ENCODE measurements around the gene TENM3.

Gene TENM3

DNA sequence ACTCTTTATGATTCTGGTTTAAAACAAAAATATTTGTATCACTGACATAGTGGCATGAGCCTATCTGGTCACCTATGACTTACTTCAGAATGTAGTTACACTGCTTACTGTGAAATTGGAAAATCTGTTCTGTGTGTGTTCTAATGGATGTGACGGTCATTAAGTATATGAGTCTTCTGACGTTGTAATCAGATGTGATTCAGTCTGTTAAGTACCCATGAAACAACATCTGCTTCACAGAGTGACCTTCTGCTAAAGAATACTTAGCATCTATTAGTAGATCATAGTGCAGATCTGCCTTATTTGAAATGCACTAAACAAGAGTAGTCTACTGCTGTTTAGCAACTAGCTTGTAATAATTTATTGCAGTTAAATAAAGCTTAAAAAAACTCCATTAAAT, 356.9 kb downstream of the TENM3 start:
- in situ Hi-C loops (cut with MboI; ENCODE audit: low sequenced_read_pairs), result no loop called here

GRCh38 chr4:182600856-182601255, 357.7 kb downstream of the TENM3 start:
- in situ Hi-C loops (cut with MboI; ENCODE audit: low sequenced_read_pairs), result no loop called here

- in situ Hi-C loops (cut with MboI; ENCODE audit: low sequenced_read_pairs), result no loop called here
These were observed 361.0 kb downstream of the TENM3 start for GRCh38 chr4:182604161-182604622.

- in situ Hi-C loops (cut with MboI; ENCODE audit: low sequenced_read_pairs), result no loop called here
These were observed 361.8 kb downstream of the TENM3 start for GRCh38 chr4:182604953-182605352.

GRCh38 chr4:182608525-182608924, 365.3 kb downstream of the TENM3 start:
- in situ Hi-C loops (cut with MboI; ENCODE audit: low sequenced_read_pairs), result no loop called here

GRCh38 chr4:182616476-182616875, 373.3 kb downstream of the TENM3 start:
- in situ Hi-C loops (cut with MboI; ENCODE audit: low sequenced_read_pairs), result no loop called here

GRCh38 chr4:182619660-182620059, 376.5 kb downstream of the TENM3 start:
- in situ Hi-C loops (cut with MboI; ENCODE audit: low sequenced_read_pairs), result no loop called here

DNA sequence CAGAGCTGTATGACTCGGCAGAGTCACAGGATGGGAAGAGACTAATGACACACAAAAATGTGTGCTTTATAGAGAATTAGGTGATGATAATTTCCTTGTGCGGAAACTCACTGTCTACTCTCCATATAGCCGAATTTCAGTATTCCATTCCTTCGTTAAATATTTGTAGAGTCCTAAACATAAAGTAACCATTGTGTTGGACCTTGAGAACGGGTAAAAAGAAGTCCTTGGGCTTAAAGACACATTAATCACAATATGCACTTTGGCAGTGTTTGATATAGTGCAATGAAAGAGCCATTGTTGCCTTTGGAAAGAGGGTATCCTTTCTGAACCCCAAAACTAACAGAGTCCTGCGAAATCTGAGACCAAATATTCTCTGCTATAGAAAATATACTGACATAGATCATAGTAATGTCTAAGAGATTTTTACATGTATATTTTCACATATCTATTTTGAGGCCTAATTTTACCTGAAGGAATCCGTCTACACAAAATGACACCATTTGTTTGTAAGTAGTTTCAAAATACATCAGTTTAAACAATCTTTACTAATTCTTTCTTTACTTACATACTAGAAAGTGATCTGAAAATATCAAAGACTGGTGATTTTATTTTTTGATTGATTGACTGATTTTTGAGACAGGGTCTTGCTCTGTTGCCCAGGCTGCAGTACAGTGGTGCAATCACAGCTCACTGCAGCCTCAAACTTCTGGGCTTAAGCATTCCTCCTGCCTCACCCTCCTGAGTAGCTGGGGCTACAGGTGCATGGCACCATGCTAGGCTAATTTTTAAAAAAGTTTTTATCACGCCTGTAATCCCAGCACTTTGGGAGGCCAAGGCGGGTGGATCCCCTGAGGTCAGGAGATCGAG, 377.1 kb downstream of the TENM3 start:
- in situ Hi-C loops (cut with MboI; ENCODE audit: low sequenced_read_pairs), result no loop called here

GRCh38 chr4:182624281-182624680, 381.1 kb downstream of the TENM3 start:
- in situ Hi-C loops (cut with MboI; ENCODE audit: low sequenced_read_pairs), result no loop called here

DNA sequence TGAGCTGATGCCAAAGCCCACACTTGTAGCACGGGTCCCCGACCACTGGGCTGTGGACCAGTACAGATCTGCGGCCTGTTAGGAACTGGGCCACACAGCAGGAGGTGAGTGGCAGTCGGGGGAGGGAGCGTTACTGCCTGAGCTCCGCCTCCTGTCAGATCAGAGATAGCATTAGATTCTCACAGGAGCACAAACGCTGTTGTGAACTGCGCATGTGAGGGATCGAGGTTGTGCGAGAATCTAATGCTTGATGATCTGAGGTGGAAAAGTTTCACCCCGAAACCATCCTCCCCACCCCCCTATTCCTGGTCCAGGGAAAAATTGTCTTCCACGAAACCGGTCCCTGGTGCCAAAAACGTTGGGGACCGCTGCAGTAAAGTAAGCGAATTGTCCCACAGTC, 382.0 kb downstream of the TENM3 start:
- in situ Hi-C loops (cut with MboI; ENCODE audit: low sequenced_read_pairs), result no loop called here

DNA sequence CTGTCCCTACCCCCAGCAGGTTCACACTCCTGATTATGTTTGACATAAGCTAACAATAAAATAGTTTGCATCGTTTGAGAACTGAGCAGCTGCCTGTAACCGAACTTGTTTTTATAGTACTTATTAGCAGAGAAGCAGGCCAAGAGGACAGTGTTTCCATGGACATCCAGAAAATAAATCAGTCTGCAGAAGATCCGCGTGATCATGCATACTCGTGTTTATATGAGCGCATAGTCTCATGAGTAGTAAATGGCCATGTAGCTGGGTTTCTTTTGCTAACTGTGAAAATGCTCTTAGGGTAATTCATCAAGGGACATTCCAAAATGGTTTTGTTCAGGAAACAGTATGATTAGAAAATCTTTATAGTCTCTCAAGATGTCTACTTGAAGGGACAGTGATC, 384.8 kb downstream of the TENM3 start:
- in situ Hi-C loops (cut with MboI; ENCODE audit: low sequenced_read_pairs), result no loop called here

DNA sequence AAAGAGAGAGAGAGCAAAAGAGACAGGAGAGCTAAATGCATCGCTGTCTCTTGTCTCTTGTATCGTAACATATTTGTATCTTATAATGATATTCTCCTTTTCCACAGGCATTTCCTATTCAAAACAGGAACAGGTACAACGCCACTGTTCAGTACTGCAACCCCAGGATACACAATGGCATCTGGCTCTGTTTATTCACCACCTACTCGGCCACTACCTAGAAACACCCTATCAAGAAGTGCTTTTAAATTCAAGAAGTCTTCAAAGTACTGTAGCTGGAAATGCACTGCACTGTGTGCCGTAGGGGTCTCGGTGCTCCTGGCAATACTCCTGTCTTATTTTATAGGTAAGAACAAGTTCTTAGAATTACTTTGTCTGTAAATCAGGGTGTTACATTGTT, 385.3 kb downstream of the TENM3 start:
- in situ Hi-C loops (cut with MboI; ENCODE audit: low sequenced_read_pairs), result no loop called here

GRCh38 chr4:182629096-182629495, 385.9 kb downstream of the TENM3 start:
- in situ Hi-C loops (cut with MboI; ENCODE audit: low sequenced_read_pairs), result no loop called here

DNA sequence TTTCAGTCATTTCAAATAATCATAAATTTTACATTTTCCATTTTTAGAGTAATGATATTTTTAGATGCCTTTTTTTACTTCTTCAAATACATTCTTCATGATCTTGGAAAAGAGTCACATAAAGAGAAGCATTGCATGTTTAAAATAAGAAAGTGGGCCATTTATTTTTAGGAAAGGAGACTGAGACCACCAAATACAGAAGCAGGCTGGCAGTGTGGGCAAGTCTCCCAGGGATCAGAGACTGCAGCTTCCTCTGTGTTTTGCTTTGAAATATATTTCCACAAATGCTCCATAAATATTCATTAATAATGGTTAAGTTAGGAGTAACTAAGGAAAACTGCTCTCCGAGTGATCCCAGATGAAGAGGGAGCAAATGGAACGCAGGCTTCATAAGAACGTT, 397.3 kb downstream of the TENM3 start:
- in situ Hi-C loops (cut with MboI; ENCODE audit: low sequenced_read_pairs), result no loop called here

- in situ Hi-C loops (cut with MboI; ENCODE audit: low sequenced_read_pairs), result no loop called here
These were observed 397.7 kb downstream of the TENM3 start for GRCh38 chr4:182640932-182641331.

DNA sequence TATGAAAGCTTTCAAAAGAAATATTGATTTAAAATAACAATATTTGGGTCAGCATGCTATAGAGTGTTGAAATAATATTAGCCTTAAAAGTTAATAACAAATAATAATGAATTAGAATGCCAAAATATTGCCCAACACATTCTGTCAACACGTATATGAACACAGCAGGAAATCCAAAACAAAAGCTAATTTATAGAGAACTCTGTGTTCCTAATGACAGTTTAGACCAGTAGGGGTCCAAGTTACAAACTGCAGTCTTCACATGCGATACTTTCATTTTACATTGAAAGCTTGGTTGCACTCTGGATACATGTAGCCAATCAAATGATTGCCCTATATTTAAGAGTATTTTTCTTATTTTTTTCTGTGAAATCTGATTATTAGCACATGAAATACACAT, 399.6 kb downstream of the TENM3 start:
- in situ Hi-C loops (cut with MboI; ENCODE audit: low sequenced_read_pairs), result no loop called here

DNA sequence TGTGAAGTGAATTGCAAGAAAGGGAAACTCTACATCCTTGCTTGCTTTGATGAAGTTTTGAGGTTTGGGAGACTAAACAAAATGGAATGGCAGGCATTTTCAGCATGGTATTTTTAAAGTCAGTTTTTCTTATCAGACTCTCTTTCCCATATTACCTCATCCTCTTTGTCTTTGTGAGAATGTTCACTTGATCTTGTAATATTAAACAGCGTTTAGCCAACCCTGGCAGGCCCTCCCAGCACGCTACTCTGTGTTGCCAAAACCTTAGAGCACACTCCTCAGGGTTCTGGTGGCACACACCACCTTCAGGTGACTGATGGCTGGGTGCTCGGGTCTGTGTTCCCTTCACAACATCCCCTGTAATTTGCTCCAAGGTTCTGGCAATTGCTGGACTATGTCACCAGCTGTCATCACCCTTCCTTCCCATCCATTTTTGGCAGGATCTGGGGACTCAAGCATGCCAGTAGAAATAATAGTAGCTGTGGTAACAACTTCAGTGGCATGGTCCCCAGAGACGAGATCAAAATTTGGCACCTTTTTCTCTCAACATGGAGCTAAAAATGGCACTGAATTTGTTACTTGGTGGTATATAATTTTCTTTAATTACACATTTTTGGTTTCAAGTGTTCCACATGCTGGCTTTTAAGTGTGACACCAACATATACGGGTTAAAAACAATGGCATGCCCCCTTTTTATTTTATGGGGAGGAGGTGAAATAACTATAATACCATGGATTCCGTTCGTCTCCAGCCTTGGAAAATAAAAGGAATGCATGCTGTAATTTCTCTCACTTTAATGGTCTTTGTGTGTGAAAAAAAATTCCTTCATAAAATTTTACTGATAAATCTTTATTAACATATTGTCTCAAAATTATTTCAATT, 400.8 kb downstream of the TENM3 start:
- in situ Hi-C loops (cut with MboI; ENCODE audit: low sequenced_read_pairs), result no loop called here

DNA sequence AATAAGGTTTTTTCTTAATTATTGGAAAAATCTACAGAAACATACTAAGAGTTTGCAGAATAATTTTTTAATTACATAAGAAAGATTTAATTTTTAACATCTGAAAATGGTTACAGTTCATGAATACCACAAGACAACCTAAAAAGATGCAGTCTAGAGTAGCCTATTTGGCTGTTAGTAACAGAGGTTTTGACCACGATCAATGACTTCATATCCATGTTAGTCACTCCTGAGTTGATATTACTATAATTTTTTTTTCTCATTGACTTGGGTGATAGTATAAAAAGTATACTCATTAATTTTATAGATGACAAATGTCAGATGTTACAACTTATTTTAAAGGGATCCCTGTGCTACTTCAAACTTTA, 401.5 kb downstream of the TENM3 start:
- in situ Hi-C loops (cut with MboI; ENCODE audit: low sequenced_read_pairs), result no loop called here

GRCh38 chr4:182645511-182645910, 402.3 kb downstream of the TENM3 start:
- in situ Hi-C loops (cut with MboI; ENCODE audit: low sequenced_read_pairs), result no loop called here

- in situ Hi-C loops (cut with MboI; ENCODE audit: low sequenced_read_pairs), result no loop called here
These were observed 404.6 kb downstream of the TENM3 start for GRCh38 chr4:182647646-182648300.

- in situ Hi-C loops (cut with MboI; ENCODE audit: low sequenced_read_pairs), result no loop called here
These were observed 405.6 kb downstream of the TENM3 start for GRCh38 chr4:182648766-182649165.
